ENCODE measurements around the gene DIAPH2. TPM values are rescaled to one million over a fixed set of nuclear protein-coding genes. Genes with fewer than 3 reads are reported as not detected.

The DIAPH2 gene
- total RNA-seq, 4 donors from 2014 or later = 11.1 to 26.5 (median 18.7) TPM

DNA sequence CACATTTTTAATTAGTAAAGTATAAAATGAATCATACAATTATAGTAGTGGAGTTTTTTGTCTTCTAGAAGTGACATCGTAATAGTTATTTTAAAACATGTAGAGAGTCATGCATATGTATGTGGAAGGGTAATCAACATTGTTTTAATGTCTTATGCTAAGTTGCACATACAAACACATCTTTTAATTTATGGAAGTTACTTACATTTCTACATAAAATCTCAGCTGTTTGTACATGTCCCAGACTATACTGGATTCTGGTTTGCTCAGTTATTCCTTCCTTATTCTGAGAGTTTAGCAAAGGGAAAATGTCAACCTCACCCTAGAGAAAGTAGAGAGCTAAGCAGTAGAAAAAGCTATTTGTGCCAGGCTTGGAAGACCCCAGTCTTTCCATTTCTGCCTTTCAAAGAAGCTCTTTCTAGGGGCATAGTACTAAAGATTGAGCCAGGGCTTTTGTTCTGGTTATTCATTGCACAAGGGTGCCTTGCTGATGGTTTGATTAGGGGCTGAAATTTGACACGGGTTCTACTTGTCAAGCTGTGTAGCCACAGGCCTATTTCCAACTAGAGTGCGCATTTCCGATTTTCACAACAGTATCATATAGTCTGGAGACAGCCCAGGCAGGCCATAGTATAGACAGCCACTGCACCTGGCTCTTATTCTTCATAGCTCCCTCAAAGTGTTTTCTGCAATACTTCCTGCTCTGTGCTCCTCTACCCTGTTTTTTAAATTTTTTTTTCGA lies 305.4 kb downstream of the DIAPH2 start:
- Histone ChIP-seq H3K36me3 (no peaks in the 10 kb centered on the region), H3K27me3 (no peaks in the 10 kb centered on the region), H3K27ac (no peak overlapping the region), H3K9me3 (no peaks in the 10 kb centered on the region), H3K4me1 (no peaks in the 10 kb centered on the region), H3K4me3 (replicated peaks in 1 of 3) (no peak overlapping the region)
- no peak for TF ChIP-seq POLR2A (IDR thresholded peaks at IDR 0.05)
- TF ChIP-seq, protein P1, sequence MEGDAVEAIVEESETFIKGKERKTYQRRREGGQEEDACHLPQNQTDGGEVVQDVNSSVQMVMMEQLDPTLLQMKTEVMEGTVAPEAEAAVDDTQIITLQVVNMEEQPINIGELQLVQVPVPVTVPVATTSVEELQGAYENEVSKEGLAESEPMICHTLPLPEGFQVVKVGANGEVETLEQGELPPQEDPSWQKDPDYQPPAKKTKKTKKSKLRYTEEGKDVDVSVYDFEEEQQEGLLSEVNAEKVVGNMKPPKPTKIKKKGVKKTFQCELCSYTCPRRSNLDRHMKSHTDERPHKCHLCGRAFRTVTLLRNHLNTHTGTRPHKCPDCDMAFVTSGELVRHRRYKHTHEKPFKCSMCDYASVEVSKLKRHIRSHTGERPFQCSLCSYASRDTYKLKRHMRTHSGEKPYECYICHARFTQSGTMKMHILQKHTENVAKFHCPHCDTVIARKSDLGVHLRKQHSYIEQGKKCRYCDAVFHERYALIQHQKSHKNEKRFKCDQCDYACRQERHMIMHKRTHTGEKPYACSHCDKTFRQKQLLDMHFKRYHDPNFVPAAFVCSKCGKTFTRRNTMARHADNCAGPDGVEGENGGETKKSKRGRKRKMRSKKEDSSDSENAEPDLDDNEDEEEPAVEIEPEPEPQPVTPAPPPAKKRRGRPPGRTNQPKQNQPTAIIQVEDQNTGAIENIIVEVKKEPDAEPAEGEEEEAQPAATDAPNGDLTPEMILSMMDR (IDR thresholded peaks at IDR 0.05) = no peak
- no peak for DNase-seq
- WGBS, 2 donors = 88 to 89% methylated on average over 5 of the region's 5 CpGs
- intact Hi-C loops (cut with DNase I) = no loop called here

DNA sequence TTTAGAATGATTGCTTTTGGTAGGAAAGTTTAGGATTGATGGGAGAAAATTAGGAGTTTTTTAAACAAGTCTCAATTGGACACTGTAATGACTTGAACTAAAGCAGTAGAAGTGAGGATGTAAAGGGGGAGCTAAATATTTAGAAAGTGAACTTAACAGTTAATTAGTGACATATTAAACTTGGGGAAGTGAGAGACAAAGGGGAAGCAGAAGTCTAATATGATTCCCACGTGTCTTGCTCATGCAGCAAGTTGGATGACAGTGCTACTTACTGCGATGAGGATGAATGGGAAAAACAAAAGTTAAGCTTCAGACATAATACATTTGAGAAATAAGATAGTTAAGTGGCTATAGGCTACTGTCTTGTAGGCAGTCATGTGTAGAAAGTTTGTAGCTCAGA lies 309.5 kb downstream of the DIAPH2 start:
- 77 to 91% methylated on average over 2 of the region's 2 CpGs for WGBS, 2 donors
- intact Hi-C loops (cut with DNase I) = no loop called here
- DNase-seq = no peak
- Histone ChIP-seq H3K4me1 (no peaks in the 10 kb centered on the region), H3K36me3 (no peaks in the 10 kb centered on the region), H3K27me3 (no peaks in the 10 kb centered on the region), H3K27ac (no peak overlapping the region), H3K4me3 (replicated peaks in 1 of 3) (no peak overlapping the region), H3K9me3 (no peaks in the 10 kb centered on the region)
- no peak for TF ChIP-seq POLR2A (IDR thresholded peaks at IDR 0.05)
- TF ChIP-seq, protein P1 (IDR thresholded peaks at IDR 0.05) = no peak

DNA sequence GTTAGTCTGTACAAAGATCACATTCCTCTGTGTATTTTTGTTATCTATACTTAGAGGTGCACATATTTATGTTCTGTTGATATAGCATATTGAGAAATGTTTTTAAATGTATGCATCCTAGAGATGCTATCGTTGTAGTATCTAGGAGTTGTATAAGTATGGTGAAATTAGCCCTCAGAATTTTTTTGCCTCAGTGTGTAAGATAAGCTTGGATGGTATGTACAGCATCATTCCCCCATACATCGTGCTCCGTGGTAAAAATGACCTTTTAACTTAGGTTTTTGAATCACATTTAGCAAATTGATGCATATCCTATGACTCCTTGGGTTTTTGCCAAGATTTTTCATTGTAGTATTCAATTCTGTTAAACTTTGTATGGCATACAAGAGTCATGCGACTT lies 312.6 kb downstream of the DIAPH2 start:
- H3K36me3 ChIP-seq = no peaks in the 10 kb centered on the region
- no peaks in the 10 kb centered on the region for H3K27me3 ChIP-seq
- no peaks in the 10 kb centered on the region for H3K4me1 ChIP-seq
- no peak overlapping the region for H3K4me3 ChIP-seq (replicated peaks in 1 of 3)
- no peak overlapping the region for H3K27ac ChIP-seq
- WGBS, 2 donors = 71 to 88% methylated on average over 4 of the region's 4 CpGs
- no peaks in the 10 kb centered on the region for H3K9me3 ChIP-seq
- DNase-seq = no peak
- no peak for TF ChIP-seq POLR2A (IDR thresholded peaks at IDR 0.05)
- TF ChIP-seq, protein P1 (IDR thresholded peaks at IDR 0.05) = no peak
- intact Hi-C loops (cut with DNase I) = no loop called here

DNA sequence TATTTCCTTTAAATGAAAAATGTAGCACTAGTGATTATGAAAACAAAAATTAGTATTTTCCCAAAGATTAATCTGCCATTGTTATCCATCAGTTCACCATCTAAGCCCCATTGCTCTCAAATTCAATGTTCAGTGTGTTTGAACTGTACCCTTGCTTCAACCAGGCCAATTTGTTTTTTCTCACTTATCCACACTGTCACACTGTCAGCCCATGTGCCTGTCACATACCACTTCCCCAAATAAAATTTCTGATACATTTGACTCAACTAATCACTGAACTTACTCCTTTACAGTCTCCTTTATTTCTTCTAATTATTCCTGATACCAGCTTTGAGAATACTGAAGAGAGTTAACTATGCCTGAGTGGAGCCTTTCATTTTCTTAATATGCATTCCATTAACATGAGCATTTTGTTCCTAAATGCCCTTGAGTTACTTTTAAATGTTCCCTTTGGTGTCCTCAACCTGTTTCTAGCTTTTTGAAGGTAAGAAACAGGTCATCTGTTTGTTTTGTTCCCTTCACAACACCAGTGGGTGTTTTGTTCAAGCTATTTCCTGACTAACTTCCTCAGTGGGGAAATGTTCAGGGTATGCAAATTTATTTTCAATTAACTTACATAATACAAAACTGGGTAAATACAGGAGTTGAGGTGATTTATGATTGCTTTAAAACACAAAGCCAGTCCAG lies 316.2 kb downstream of the DIAPH2 start:
- H3K9me3 ChIP-seq = no peaks in the 10 kb centered on the region

More for the DNA sequence above, 316.2 kb downstream of the DIAPH2 start:
- intact Hi-C loops (cut with DNase I) = no loop called here
- Histone ChIP-seq H3K36me3 (no peaks in the 10 kb centered on the region), H3K27ac (no peak overlapping the region), H3K4me3 (replicated peaks in 1 of 3) (no peak overlapping the region), H3K4me1 (no peaks in the 10 kb centered on the region), H3K27me3 (no peaks in the 10 kb centered on the region)
- DNase-seq = no peak
- TF ChIP-seq, protein P1 (IDR thresholded peaks at IDR 0.05) = no peak
- no peak for TF ChIP-seq POLR2A (IDR thresholded peaks at IDR 0.05)
